Spleen (tissue), 11 donors: ENCODE results near the gene CASR. TPM values are rescaled to one million over a fixed set of nuclear protein-coding genes. Genes with fewer than 3 reads are reported as not detected.

Source experiments
- DNase-seq: peaks from one replicate; pipeline ENCODE4 v3.0.0-alpha.2; 2020
- H3K27ac ChIP-seq, 8 donors: fragments of 200-600 bp; sonication (generic) in 7 of 8; 1 replicate in 4 of 8; 2 replicates in 4 of 8; pipeline versions ENCODE4 v1.5.0 to v1.8.0; 2016 to 2021; ENCODE audit warnings: inconsistent platforms in 4 of 8, mild to moderate bottlenecking in 4 of 8, moderate library complexity in 1 of 8
- H3K27me3 ChIP-seq, 7 donors: fragments of 200-600 bp; sonication (generic) in 6 of 7; replicated peaks in 1 of 7; 1 replicate in 4 of 7; 2 replicates in 3 of 7; pipeline versions ENCODE4 v1.5.0 to v1.8.0; 2016 to 2021; ENCODE audit warnings: inconsistent platforms in 3 of 7, mild to moderate bottlenecking in 1 of 7
- H3K36me3 ChIP-seq, 6 donors: fragments of 200-600 bp; sonication (generic) in 5 of 6; 1 replicate in 4 of 6; 2 replicates in 2 of 6; pipeline versions ENCODE4 v1.5.0 to v1.8.0; 2016 to 2021; ENCODE audit warnings: inconsistent platforms in 2 of 6
- H3K4me1 ChIP-seq, 6 donors: fragments of 200-600 bp; sonication (generic) in 5 of 6; 1 replicate in 3 of 6; 2 replicates in 3 of 6; pipeline versions ENCODE4 v1.5.0 to v1.8.0; 2016 to 2021; ENCODE audit warnings: inconsistent platforms in 3 of 6
- H3K4me3 ChIP-seq, 8 donors: fragments of 200-600 bp; sonication (generic) in 7 of 8; 1 replicate in 4 of 8; 2 replicates in 4 of 8; pipeline versions ENCODE4 v1.5.0 to v1.8.0; 2016 to 2021; ENCODE audit warnings: inconsistent platforms in 4 of 8, mild to moderate bottlenecking in 4 of 8, moderate library complexity in 2 of 8
- H3K9me3 ChIP-seq, 8 donors: fragments of 200-600 bp; sonication (generic) in 7 of 8; 1 replicate in 4 of 8; 2 replicates in 4 of 8; pipeline versions ENCODE4 v1.5.0 to v1.8.0; 2016 to 2021; ENCODE audit warnings: inconsistent platforms in 4 of 8
- CTCF ChIP-seq, 11 experiments: fragments of 200-600 bp in 7 of 11; fragments of 450-650 bp in 4 of 11; sonication (generic) in 4 of 11; IDR thresholded peaks in 8 of 11; conservative IDR thresholded peaks in 3 of 11; 1 replicate in 7 of 11; 2 replicates in 4 of 11; pipeline versions ENCODE4 v1.4.0 to v1.8.0; 2016 to 2021; ENCODE audit warnings: antibody characterized with exemption in 11 of 11, inconsistent platforms in 4 of 11, mild to moderate bottlenecking in 1 of 11
- POLR2A ChIP-seq, 3 donors: fragments of 450-650 bp; IDR thresholded peaks; one replicate each; pipeline ENCODE4 v1.5.1; 2017; ENCODE audit warnings: antibody characterized with exemption in 3 of 3, mild to moderate bottlenecking in 1 of 3
- POLR2AphosphoS5 ChIP-seq, 3 donors: sonication (generic); formaldehyde crosslinking; IDR thresholded peaks; one replicate each; pipeline ENCODE4 v1.5.1; 2017; ENCODE audit warnings: antibody characterized with exemption in 3 of 3
- WGBS, 5 donors: extraction: QIAGEN DNeasy Blood & Tissue Kit in 3 of 5; methylation state at CpG; one replicate each; pipeline versions ENCODE4 v1.1.5 to v1.1.7; 2013 to 2018; 5-methylcytosine and 5-hydroxymethylcytosine counted together
- intact Hi-C: fragments of 100-400 bp; cut with DNase I; formaldehyde crosslinking; loops from one replicate; pipeline ENCODE4 v1.15.0; 2023; ENCODE audit warnings: low total_unique reads
- polyA plus RNA-seq, 3 donors: library from polyadenylated mRNA; stranded (reverse); fragments of 200-250 nt; gene quantifications; one replicate each; pipeline ENCODE4 v1.2.1, GENCODE V29; 2013
- total RNA-seq, 7 donors: library from RNA; depleted of rRNA in 3 of 7; stranded (reverse); fragments of >200 nt in 3 of 7; fragmentation: NEBNext Ultra II Directional in 4 of 7; extraction: Animal tissue kit (Norgen Biotek cat#: 25700) in 4 of 7; gene quantifications; one replicate each; pipeline versions ENCODE4 v1.1.0 to v1.2.1, GENCODE V29; 2016 to 2021
- donor health status: healthy with polysubstance abuse.
- donor health status: DM: no; HTN: no; CAD: no; lungs with moderate emphysema.
- donor health status: DM: no; HTN: no; CAD: no.
- donor health status: Bipolar disorder and iron deficiency.
- donor health status: healthy.
- donor health status: DM: no; HTN: no; CAD: no.
- donor health status: DM: yes; HTN: yes; CAD: no.

Gene CASR
- total and polyA plus RNA-seq, 10 donors = 0.08 to 4.3 (median 0.23) TPM

- no peak for TF ChIP-seq POLR2A (IDR thresholded peaks at IDR 0.05)
- no peak for TF ChIP-seq CTCF (IDR thresholded peaks at IDR 0.05 in 8 of 11, conservative IDR thresholded peaks at IDR 0.05 in 3 of 11)
- no peak for TF ChIP-seq POLR2AphosphoS5 (IDR thresholded peaks at IDR 0.05)
- intact Hi-C loops = no loop called here
- H3K4me1 ChIP-seq = peaks cover 0 to 51% (median 28%) of the 10 kb centered on the region in 6 donors
- H3K27me3 ChIP-seq = no peaks in the 10 kb centered on the region
- H3K36me3 ChIP-seq = no peaks in the 10 kb centered on the region
- 60 to 85% (median 65%) methylated on average over 3 of the region's 3 CpGs for WGBS, 5 donors
- peak overlapping the region in 2 of 8 donors; percentile 24 to 39 for H3K27ac ChIP-seq
- no peak overlapping the region for H3K4me3 ChIP-seq
- DNase-seq = no peak
- no peaks in the 10 kb centered on the region for H3K9me3 ChIP-seq
Measured at GRCh38 chr3:122251428-122251827, 68.0 kb downstream of the CASR start.

- Histone ChIP-seq H3K4me3 (no peak overlapping the region), H3K36me3 (no peaks in the 10 kb centered on the region), H3K9me3 (no peaks in the 10 kb centered on the region), H3K27ac (peak overlapping the region in 1 of 8 donors; percentile 1), H3K27me3 (no peaks in the 10 kb centered on the region), H3K4me1 (peaks cover 0 to 52% (median 13%) of the 10 kb centered on the region in 6 donors)
- DNase-seq = no peak
- intact Hi-C loops = no loop called here
- TF ChIP-seq CTCF (IDR thresholded peaks at IDR 0.05 in 8 of 11, conservative IDR thresholded peaks at IDR 0.05 in 3 of 11) = no peak
- TF ChIP-seq POLR2A (IDR thresholded peaks at IDR 0.05) = no peak
- TF ChIP-seq POLR2AphosphoS5 (IDR thresholded peaks at IDR 0.05) = peak in 1 of 3 donors; percentile 23
- 20 to 43% (median 29%) methylated on average over 1 of the region's 1 CpG for WGBS, 5 donors
Measured at GRCh38 chr3:122253581-122253980, 70.1 kb downstream of the CASR start.

- Histone ChIP-seq H3K9me3 (no peaks in the 10 kb centered on the region), H3K4me1 (peaks cover 0 to 55% (median 14%) of the 10 kb centered on the region in 6 donors), H3K27ac (peak overlapping the region in 5 of 8 donors; percentile 19 to 63 (median 55)), H3K36me3 (no peaks in the 10 kb centered on the region), H3K4me3 (no peak overlapping the region), H3K27me3 (no peaks in the 10 kb centered on the region)
- TF ChIP-seq POLR2AphosphoS5 (IDR thresholded peaks at IDR 0.05) (no peak), POLR2A (IDR thresholded peaks at IDR 0.05) (no peak), CTCF (IDR thresholded peaks at IDR 0.05 in 8 of 11, conservative IDR thresholded peaks at IDR 0.05 in 3 of 11) (no peak)
- WGBS, 5 donors = 38 to 69% (median 47%) methylated on average over 1 of the region's 1 CpG
- DNase-seq = no peak
- intact Hi-C loops = loop anchor here (5.0 kb wide), 1 partner anchor 149 kb away; no protein-coding TSS in a partner anchor
Measured at GRCh38 chr3:122255757-122256439, 72.4 kb downstream of the CASR start.

GRCh38 chr3:122257644-122258364 is 74.3 kb downstream of the CASR start:
- WGBS, 5 donors = 58 to 77% (median 61%) methylated on average over 7 of the region's 7 CpGs
- DNase-seq = no peak
- no peaks in the 10 kb centered on the region for H3K36me3 ChIP-seq
- intact Hi-C loops = loop anchor here (5.0 kb wide), 1 partner anchor 151 kb away; no protein-coding TSS in a partner anchor
- TF ChIP-seq POLR2A (IDR thresholded peaks at IDR 0.05) (no peak), POLR2AphosphoS5 (IDR thresholded peaks at IDR 0.05) (no peak), CTCF (IDR thresholded peaks at IDR 0.05 in 8 of 11, conservative IDR thresholded peaks at IDR 0.05 in 3 of 11) (no peak)
- peaks cover 0 to 49% (median 14%) of the 10 kb centered on the region in 6 donors for H3K4me1 ChIP-seq
- peaks cover 0 to 4% (median 0%) of the 10 kb centered on the region in 7 donors for H3K27me3 ChIP-seq
- H3K4me3 ChIP-seq = no peak overlapping the region
- H3K27ac ChIP-seq = no peak overlapping the region
- no peaks in the 10 kb centered on the region for H3K9me3 ChIP-seq
